NCI-H146 (cell line): ENCODE data around the gene MAGI1.
A peak's percentile ranks its signal among the peaks of the same experiment; 100 is the strongest.

Source experiments
- DNase-seq: peaks from one replicate; lab custom pipeline; 2025; lab: John Stamatoyannopoulos, UW

The MAGI1 gene

GRCh38 chr3:65666448-65667091 lies 372.1 kb downstream of the MAGI1 start:
- DNase-seq = no peak

GRCh38 chr3:65665915-65666314 lies 372.8 kb downstream of the MAGI1 start:
- no peak for DNase-seq

- no peak for DNase-seq
Measured at GRCh38 chr3:65664931-65665330, 373.8 kb downstream of the MAGI1 start.

- no peak for DNase-seq
Measured at GRCh38 chr3:65664446-65664845, 374.3 kb downstream of the MAGI1 start.

GRCh38 chr3:65662095-65662494 lies 376.6 kb downstream of the MAGI1 start:
- DNase-seq = no peak

GRCh38 chr3:65660000-65660598 lies 378.6 kb downstream of the MAGI1 start:
- DNase-seq = no peak

GRCh38 chr3:65659396-65659795 lies 379.3 kb downstream of the MAGI1 start:
- DNase-seq = no peak

- DNase-seq = no peak
Measured at GRCh38 chr3:65658401-65658800, 380.3 kb downstream of the MAGI1 start.

GRCh38 chr3:65655061-65655460 lies 383.7 kb downstream of the MAGI1 start:
- no peak for DNase-seq

- no peak for DNase-seq
Measured at GRCh38 chr3:65653731-65654130, 385.0 kb downstream of the MAGI1 start.

GRCh38 chr3:65650247-65650646 lies 388.5 kb downstream of the MAGI1 start:
- no peak for DNase-seq

- no peak for DNase-seq
Measured at GRCh38 chr3:65647369-65647768, 391.3 kb downstream of the MAGI1 start.

- DNase-seq = no peak
Measured at GRCh38 chr3:65642883-65643282, 395.8 kb downstream of the MAGI1 start.

- no peak for DNase-seq
Measured at GRCh38 chr3:65641777-65642176, 396.9 kb downstream of the MAGI1 start.

GRCh38 chr3:65641045-65641444 lies 397.7 kb downstream of the MAGI1 start:
- no peak for DNase-seq

GRCh38 chr3:65639444-65639843 lies 399.3 kb downstream of the MAGI1 start:
- no peak for DNase-seq

- DNase-seq = no peak
Measured at GRCh38 chr3:65638301-65638700, 400.4 kb downstream of the MAGI1 start.

GRCh38 chr3:65636326-65636725 lies 402.4 kb downstream of the MAGI1 start:
- DNase-seq = peak; percentile 70

GRCh38 chr3:65635657-65636056 lies 403.1 kb downstream of the MAGI1 start:
- no peak for DNase-seq

GRCh38 chr3:65633018-65633638 lies 405.6 kb downstream of the MAGI1 start:
- no peak for DNase-seq

GRCh38 chr3:65632414-65632813 lies 406.3 kb downstream of the MAGI1 start:
- DNase-seq = no peak

- DNase-seq = no peak
Measured at GRCh38 chr3:65628978-65629377, 409.7 kb downstream of the MAGI1 start.

- DNase-seq = no peak
Measured at GRCh38 chr3:65627062-65627461, 411.7 kb downstream of the MAGI1 start.

- no peak for DNase-seq
Measured at GRCh38 chr3:65625305-65625704, 413.4 kb downstream of the MAGI1 start.
